ENCODE data around the gene SFMBT1.

- TF ChIP-seq RXRA (IDR thresholded peaks at IDR 0.05; ENCODE audit: borderline replicate concordance, low read depth) (no peak), ELF1 (IDR thresholded peaks at IDR 0.05) (no peak), CTCF (IDR thresholded peaks at IDR 0.05) (no peak), EP300 (IDR thresholded peaks at IDR 0.05; ENCODE audit: borderline replicate concordance in 1 of 2, low read depth in 1 of 2, low read length in 1 of 2) (no peak), EZH2phosphoT487 (IDR thresholded peaks at IDR 0.05; ENCODE audit: borderline replicate concordance, low read depth) (no peak), REST (IDR thresholded peaks at IDR 0.05; ENCODE audit: low read depth, low read length) (no peak), RAD21 (IDR thresholded peaks at IDR 0.05; ENCODE audit: low read length) (no peak), TAF1 (IDR thresholded peaks at IDR 0.05; ENCODE audit: borderline replicate concordance, low read depth, low read length) (no peak), NFIC (IDR thresholded peaks at IDR 0.05; ENCODE audit: borderline replicate concordance) (no peak), GABPA (IDR thresholded peaks at IDR 0.05; ENCODE audit: low read depth) (no peak), POLR2AphosphoS5 (IDR thresholded peaks at IDR 0.05; ENCODE audit: low read depth, low read length) (no peak), TEAD4 (IDR thresholded peaks at IDR 0.05; ENCODE audit: borderline replicate concordance, insufficient read depth) (no peak), FOXM1 (IDR thresholded peaks at IDR 0.05; ENCODE audit: low read depth) (no peak)
Measured at GRCh38 chr3:52892290-52892624, 153.6 kb downstream of the SFMBT1 start.
